DMS 273 (cell line): ENCODE data around the gene OLFML3.
"Not testable (repeated sequence)": the region's sequence is repeated elsewhere in the genome, so short reads cannot be mapped to it uniquely, and the experiment has no call there.

Experiments
- DNase-seq: peaks from one replicate; lab custom pipeline; 2025; ENCODE audit not compliant: unreplicated experiment; lab: John Stamatoyannopoulos, UW

Gene OLFML3

GRCh38 chr1:113990961-113991360, 11.7 kb downstream of the OLFML3 start:
- no peak for DNase-seq

- DNase-seq = no peak
Observed at GRCh38 chr1:113991467-113991997, 12.3 kb downstream of the OLFML3 start.

- DNase-seq = peak; percentile 14
Observed at GRCh38 chr1:113993072-113993471, 13.8 kb downstream of the OLFML3 start.

- DNase-seq = no peak
Observed at GRCh38 chr1:113993766-113994165, 14.5 kb downstream of the OLFML3 start.

- DNase-seq = no peak
Observed at GRCh38 chr1:113995382-113995781, 16.1 kb downstream of the OLFML3 start.

- DNase-seq = peak; percentile 34
Observed at GRCh38 chr1:113998361-113998760, 19.1 kb downstream of the OLFML3 start.

- no peak for DNase-seq
Observed at GRCh38 chr1:113999233-113999632, 20.0 kb downstream of the OLFML3 start.

- peak; percentile 14 for DNase-seq
Observed at GRCh38 chr1:113999799-114000198, 20.5 kb downstream of the OLFML3 start.

GRCh38 chr1:114000406-114000805, 21.1 kb downstream of the OLFML3 start:
- DNase-seq = no peak

- peak; percentile 4 for DNase-seq
Observed at GRCh38 chr1:114002492-114003239, 23.4 kb downstream of the OLFML3 start.

- no peak for DNase-seq
Observed at GRCh38 chr1:114003431-114003830, 24.2 kb downstream of the OLFML3 start.

GRCh38 chr1:114006825-114007224, 27.6 kb downstream of the OLFML3 start:
- not testable (repeated sequence) for DNase-seq

- no peak for DNase-seq
Observed at GRCh38 chr1:114008480-114008941, 29.2 kb downstream of the OLFML3 start.

- peak; percentile 20 for DNase-seq
Observed at GRCh38 chr1:114008993-114009392, 29.7 kb downstream of the OLFML3 start.

GRCh38 chr1:114009393-114009792, 30.1 kb downstream of the OLFML3 start:
- DNase-seq = no peak

GRCh38 chr1:114010433-114011184, 31.3 kb downstream of the OLFML3 start:
- peak; percentile 4 for DNase-seq

GRCh38 chr1:114011796-114012195, 32.5 kb downstream of the OLFML3 start:
- DNase-seq = no peak

- DNase-seq = no peak
Observed at GRCh38 chr1:114015075-114015474, 35.8 kb downstream of the OLFML3 start.

GRCh38 chr1:114019724-114020123, 40.5 kb downstream of the OLFML3 start:
- not testable (repeated sequence) for DNase-seq

- peak; percentile 65 for DNase-seq
Observed at GRCh38 chr1:114021665-114022099, 42.4 kb downstream of the OLFML3 start.

GRCh38 chr1:114022877-114023276, 43.6 kb downstream of the OLFML3 start:
- no peak for DNase-seq

GRCh38 chr1:114023377-114023776, 44.1 kb downstream of the OLFML3 start:
- peak; percentile 51 for DNase-seq
